ENCODE measurements around the gene NAALADL1. TPM values are rescaled to one million over a fixed set of nuclear protein-coding genes. Genes with fewer than 3 reads are reported as not detected.

Gene NAALADL1
- total and polyA plus RNA-seq, 9 of the 15 experiments (the other 6 are each of a cell fraction or from before 2014, with no cell fraction given): 0.06 to 0.72 (median 0.22) TPM; not detected in 4

DNA sequence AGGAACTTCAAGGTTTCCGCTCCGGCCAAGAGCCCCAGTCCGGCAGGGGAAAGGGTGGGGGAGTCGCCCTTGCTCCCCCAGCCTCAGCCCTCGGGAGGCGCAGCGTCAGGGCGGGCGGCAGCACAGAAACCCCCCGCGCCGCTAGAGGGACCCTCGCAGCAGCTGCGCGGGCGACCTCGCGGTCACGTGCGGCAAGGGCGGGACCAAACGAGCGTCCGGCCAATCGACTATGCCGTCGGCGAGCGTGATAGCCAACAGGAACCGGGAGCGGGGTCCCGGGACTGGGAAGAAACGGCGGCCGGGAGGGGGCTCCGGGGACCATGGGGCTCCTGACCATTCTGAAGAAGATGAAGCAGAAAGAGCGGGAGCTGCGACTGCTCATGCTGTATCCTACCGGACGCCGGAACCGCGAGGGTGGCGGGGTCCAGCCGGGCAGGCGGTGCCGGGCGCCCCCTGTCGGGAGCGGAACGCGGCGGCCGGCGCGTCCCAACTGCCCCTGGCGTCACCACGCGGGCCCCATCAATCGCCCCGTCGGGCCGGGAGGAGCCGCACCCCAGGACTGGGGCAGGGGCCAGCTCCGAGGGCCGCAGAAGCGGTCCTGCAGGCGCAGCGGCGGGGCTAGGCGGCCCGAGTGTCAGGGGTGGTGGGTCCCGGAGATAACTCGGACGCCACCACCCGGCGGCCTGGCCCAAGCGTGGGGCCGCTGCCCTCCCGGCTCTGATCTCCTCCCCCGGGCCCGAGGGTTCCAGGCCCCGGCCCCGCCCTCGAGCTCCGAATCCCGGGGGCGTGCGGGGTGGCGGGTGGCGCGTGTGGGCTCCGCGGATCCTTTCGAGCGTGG lies 44.2 kb downstream of the NAALADL1 start, which contains the start of gene ARL2 (continued):
- TF ChIP-seq, protein P1, sequence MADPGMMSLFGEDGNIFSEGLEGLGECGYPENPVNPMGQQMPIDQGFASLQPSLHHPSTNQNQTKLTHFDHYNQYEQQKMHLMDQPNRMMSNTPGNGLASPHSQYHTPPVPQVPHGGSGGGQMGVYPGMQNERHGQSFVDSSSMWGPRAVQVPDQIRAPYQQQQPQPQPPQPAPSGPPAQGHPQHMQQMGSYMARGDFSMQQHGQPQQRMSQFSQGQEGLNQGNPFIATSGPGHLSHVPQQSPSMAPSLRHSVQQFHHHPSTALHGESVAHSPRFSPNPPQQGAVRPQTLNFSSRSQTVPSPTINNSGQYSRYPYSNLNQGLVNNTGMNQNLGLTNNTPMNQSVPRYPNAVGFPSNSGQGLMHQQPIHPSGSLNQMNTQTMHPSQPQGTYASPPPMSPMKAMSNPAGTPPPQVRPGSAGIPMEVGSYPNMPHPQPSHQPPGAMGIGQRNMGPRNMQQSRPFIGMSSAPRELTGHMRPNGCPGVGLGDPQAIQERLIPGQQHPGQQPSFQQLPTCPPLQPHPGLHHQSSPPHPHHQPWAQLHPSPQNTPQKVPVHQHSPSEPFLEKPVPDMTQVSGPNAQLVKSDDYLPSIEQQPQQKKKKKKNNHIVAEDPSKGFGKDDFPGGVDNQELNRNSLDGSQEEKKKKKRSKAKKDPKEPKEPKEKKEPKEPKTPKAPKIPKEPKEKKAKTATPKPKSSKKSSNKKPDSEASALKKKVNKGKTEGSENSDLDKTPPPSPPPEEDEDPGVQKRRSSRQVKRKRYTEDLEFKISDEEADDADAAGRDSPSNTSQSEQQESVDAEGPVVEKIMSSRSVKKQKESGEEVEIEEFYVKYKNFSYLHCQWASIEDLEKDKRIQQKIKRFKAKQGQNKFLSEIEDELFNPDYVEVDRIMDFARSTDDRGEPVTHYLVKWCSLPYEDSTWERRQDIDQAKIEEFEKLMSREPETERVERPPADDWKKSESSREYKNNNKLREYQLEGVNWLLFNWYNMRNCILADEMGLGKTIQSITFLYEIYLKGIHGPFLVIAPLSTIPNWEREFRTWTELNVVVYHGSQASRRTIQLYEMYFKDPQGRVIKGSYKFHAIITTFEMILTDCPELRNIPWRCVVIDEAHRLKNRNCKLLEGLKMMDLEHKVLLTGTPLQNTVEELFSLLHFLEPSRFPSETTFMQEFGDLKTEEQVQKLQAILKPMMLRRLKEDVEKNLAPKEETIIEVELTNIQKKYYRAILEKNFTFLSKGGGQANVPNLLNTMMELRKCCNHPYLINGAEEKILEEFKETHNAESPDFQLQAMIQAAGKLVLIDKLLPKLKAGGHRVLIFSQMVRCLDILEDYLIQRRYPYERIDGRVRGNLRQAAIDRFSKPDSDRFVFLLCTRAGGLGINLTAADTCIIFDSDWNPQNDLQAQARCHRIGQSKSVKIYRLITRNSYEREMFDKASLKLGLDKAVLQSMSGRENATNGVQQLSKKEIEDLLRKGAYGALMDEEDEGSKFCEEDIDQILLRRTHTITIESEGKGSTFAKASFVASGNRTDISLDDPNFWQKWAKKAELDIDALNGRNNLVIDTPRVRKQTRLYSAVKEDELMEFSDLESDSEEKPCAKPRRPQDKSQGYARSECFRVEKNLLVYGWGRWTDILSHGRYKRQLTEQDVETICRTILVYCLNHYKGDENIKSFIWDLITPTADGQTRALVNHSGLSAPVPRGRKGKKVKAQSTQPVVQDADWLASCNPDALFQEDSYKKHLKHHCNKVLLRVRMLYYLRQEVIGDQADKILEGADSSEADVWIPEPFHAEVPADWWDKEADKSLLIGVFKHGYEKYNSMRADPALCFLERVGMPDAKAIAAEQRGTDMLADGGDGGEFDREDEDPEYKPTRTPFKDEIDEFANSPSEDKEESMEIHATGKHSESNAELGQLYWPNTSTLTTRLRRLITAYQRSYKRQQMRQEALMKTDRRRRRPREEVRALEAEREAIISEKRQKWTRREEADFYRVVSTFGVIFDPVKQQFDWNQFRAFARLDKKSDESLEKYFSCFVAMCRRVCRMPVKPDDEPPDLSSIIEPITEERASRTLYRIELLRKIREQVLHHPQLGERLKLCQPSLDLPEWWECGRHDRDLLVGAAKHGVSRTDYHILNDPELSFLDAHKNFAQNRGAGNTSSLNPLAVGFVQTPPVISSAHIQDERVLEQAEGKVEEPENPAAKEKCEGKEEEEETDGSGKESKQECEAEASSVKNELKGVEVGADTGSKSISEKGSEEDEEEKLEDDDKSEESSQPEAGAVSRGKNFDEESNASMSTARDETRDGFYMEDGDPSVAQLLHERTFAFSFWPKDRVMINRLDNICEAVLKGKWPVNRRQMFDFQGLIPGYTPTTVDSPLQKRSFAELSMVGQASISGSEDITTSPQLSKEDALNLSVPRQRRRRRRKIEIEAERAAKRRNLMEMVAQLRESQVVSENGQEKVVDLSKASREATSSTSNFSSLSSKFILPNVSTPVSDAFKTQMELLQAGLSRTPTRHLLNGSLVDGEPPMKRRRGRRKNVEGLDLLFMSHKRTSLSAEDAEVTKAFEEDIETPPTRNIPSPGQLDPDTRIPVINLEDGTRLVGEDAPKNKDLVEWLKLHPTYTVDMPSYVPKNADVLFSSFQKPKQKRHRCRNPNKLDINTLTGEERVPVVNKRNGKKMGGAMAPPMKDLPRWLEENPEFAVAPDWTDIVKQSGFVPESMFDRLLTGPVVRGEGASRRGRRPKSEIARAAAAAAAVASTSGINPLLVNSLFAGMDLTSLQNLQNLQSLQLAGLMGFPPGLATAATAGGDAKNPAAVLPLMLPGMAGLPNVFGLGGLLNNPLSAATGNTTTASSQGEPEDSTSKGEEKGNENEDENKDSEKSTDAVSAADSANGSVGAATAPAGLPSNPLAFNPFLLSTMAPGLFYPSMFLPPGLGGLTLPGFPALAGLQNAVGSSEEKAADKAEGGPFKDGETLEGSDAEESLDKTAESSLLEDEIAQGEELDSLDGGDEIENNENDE (IDR thresholded peaks at IDR 0.05; ENCODE audit: low read depth, low read length): no peak
- TF ChIP-seq, protein P2, sequence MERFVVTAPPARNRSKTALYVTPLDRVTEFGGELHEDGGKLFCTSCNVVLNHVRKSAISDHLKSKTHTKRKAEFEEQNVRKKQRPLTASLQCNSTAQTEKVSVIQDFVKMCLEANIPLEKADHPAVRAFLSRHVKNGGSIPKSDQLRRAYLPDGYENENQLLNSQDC (CRISPR knock-in tag; IDR thresholded peaks at IDR 0.05): no peak
- TF ChIP-seq ASH1L (IDR thresholded peaks at IDR 0.05; ENCODE audit: borderline replicate concordance, low read depth, partially characterized antibody) (peak; percentile 50), SMAD2 (IDR thresholded peaks at IDR 0.05; ENCODE audit: low read depth, low read length) (no peak), MYC (IDR thresholded peaks at IDR 0.05; ENCODE audit: low read depth, low read length) (peak; percentile 93), MYC (CRISPR knock-in tag; IDR thresholded peaks at IDR 0.05; ENCODE audit: borderline replicate concordance, low read depth) (peak; percentile 94), TAF15 (IDR thresholded peaks at IDR 0.05; ENCODE audit: low read depth, low read length) (no peak; the same call in 1 of the 2 replicates), MBD2 (IDR thresholded peaks at IDR 0.05; ENCODE audit: borderline replicate concordance, low read depth) (no peak; the same call in none of the 2 replicates), ZNF253 (CRISPR knock-in tag; conservative IDR thresholded peaks at IDR 0.05) (no peak)
- TF ChIP-seq, protein P3, sequence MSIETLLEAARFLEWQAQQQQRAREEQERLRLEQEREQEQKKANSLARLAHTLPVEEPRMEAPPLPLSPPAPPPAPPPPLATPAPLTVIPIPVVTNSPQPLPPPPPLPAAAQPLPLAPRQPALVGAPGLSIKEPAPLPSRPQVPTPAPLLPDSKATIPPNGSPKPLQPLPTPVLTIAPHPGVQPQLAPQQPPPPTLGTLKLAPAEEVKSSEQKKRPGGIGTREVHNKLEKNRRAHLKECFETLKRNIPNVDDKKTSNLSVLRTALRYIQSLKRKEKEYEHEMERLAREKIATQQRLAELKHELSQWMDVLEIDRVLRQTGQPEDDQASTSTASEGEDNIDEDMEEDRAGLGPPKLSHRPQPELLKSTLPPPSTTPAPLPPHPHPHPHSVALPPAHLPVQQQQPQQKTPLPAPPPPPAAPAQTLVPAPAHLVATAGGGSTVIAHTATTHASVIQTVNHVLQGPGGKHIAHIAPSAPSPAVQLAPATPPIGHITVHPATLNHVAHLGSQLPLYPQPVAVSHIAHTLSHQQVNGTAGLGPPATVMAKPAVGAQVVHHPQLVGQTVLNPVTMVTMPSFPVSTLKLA (conservative IDR thresholded peaks at IDR 0.05): peak; percentile 91 to 94
- TF ChIP-seq, protein P4, sequence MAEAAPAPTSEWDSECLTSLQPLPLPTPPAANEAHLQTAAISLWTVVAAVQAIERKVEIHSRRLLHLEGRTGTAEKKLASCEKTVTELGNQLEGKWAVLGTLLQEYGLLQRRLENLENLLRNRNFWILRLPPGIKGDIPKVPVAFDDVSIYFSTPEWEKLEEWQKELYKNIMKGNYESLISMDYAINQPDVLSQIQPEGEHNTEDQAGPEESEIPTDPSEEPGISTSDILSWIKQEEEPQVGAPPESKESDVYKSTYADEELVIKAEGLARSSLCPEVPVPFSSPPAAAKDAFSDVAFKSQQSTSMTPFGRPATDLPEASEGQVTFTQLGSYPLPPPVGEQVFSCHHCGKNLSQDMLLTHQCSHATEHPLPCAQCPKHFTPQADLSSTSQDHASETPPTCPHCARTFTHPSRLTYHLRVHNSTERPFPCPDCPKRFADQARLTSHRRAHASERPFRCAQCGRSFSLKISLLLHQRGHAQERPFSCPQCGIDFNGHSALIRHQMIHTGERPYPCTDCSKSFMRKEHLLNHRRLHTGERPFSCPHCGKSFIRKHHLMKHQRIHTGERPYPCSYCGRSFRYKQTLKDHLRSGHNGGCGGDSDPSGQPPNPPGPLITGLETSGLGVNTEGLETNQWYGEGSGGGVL (CRISPR knock-in tag; IDR thresholded peaks at IDR 0.05): no peak

Measured in K562 (cell line).